Neural progenitor cell (in vitro differentiated cells): ENCODE results near the gene ROBO2.

Source experiments
- EZH2 ChIP-seq: fragments of 200-600 bp; sonication (generic); IDR thresholded peaks from 2 replicates; pipeline ENCODE4 v1.6.1; 2017; ENCODE audit warnings: antibody characterized with exemption, mild to moderate bottlenecking, moderate library complexity
- TF ChIP-seq, protein P1 (sequence below): fragments of 200-600 bp; sonication (generic); IDR thresholded peaks from 2 replicates; pipeline ENCODE4 v1.5.1; 2017; ENCODE audit warnings: antibody characterized with exemption, mild to moderate bottlenecking

DNA sequence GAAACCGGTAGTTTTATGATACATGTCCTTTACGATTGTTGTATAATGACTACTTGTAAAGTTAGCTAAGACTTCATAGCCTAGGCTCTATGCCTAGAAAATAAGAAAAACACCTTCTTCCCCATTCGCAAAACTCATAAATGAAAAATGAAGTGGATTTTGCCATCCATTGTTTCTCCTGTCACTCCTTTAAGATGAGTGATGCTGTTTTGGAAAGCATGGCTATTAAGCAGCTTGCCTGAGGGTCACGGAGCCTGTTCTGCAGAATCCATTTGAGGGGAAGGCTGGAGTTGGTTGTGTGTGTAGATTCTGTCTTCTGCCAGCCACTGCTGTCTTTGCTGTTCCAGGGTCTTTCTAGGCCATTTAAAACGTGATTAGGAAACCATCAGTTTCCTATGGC, 31.5 kb downstream of the ROBO2 start:
- TF ChIP-seq EZH2, result no peak
- TF ChIP-seq, protein P1, sequence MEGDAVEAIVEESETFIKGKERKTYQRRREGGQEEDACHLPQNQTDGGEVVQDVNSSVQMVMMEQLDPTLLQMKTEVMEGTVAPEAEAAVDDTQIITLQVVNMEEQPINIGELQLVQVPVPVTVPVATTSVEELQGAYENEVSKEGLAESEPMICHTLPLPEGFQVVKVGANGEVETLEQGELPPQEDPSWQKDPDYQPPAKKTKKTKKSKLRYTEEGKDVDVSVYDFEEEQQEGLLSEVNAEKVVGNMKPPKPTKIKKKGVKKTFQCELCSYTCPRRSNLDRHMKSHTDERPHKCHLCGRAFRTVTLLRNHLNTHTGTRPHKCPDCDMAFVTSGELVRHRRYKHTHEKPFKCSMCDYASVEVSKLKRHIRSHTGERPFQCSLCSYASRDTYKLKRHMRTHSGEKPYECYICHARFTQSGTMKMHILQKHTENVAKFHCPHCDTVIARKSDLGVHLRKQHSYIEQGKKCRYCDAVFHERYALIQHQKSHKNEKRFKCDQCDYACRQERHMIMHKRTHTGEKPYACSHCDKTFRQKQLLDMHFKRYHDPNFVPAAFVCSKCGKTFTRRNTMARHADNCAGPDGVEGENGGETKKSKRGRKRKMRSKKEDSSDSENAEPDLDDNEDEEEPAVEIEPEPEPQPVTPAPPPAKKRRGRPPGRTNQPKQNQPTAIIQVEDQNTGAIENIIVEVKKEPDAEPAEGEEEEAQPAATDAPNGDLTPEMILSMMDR, result no peak
